Caco-2 (cell line): ENCODE data around the gene SLC9A8. TPM values are rescaled to one million over a fixed set of nuclear protein-coding genes. Genes with fewer than 3 reads are reported as not detected.

Experiments
- BruUV-seq: library from RNA; stranded (reverse); fragments of 400-500 nt; replicated peaks from 2 replicates; lab custom pipeline; 2021; lab: Mats Ljungman, UMichigan
- CTCF ChIA-PET: fragments of 300-600 bp; sonication (Branson Sonifier 250); formaldehyde crosslinking; loops from one replicate; lab custom pipeline; 2022; ENCODE audit warnings: antibody characterized with exemption; lab: Charles Lee
- POLR2A ChIA-PET: fragments of 300-600 bp; sonication (Branson Sonifier 250); formaldehyde crosslinking; loops from one replicate; lab custom pipeline; 2022; ENCODE audit warnings: antibody characterized with exemption; lab: Charles Lee
- DNase-seq, 2 experiments: peaks; one replicate each; pipeline versions ENCODE4 v3.0.0 to v3.0.0-alpha.2; 2020 to 2022
- H3K27me3 ChIP-seq: replicated peaks from 2 replicates; pipeline ENCODE4 v1.6.0; 2011; ENCODE audit warnings: low read length; ENCODE audit not compliant: control insufficient read depth, insufficient read depth
- H3K36me3 ChIP-seq: 2 replicates; pipeline ENCODE4 v1.5.1; 2011; ENCODE audit warnings: low read length; ENCODE audit not compliant: control insufficient read depth, insufficient read depth
- H3K4me1 ChIP-seq: fragments of 250-450 bp; sonication (Bioruptor Pico); 2 replicates; pipeline ENCODE4 v1.5.1; 2020; ENCODE audit warnings: mild to moderate bottlenecking
- H3K4me3 ChIP-seq: 2 replicates; pipeline ENCODE4 v1.5.1; 2011; ENCODE audit warnings: low read depth, mild to moderate bottlenecking, control low read depth, low read length
- H3K9me3 ChIP-seq: fragments of 250-450 bp; sonication (Bioruptor Pico); 2 replicates; pipeline ENCODE4 v1.5.1; 2020; ENCODE audit warnings: mild to moderate bottlenecking, moderate library complexity
- H3K27ac Mint-ChIP-seq: one replicate; pipeline ENCODE4 v1.8.0; 2022; ENCODE audit warnings: mixed read lengths; ENCODE audit not compliant: unreplicated experiment
- H3K27me3 Mint-ChIP-seq: one replicate; pipeline ENCODE4 v1.8.0; 2022; ENCODE audit warnings: mixed read lengths; ENCODE audit not compliant: insufficient read depth, unreplicated experiment
- H3K36me3 Mint-ChIP-seq: one replicate; pipeline ENCODE4 v1.8.0; 2022; ENCODE audit warnings: mild to moderate bottlenecking, mixed read lengths; ENCODE audit not compliant: insufficient read depth, unreplicated experiment
- H3K4me1 Mint-ChIP-seq: one replicate; pipeline ENCODE4 v1.8.0; 2022; ENCODE audit warnings: low read depth, mixed read lengths; ENCODE audit not compliant: unreplicated experiment
- H3K4me3 Mint-ChIP-seq: one replicate; pipeline ENCODE4 v1.8.0; 2022; ENCODE audit warnings: mild to moderate bottlenecking, moderate library complexity, mixed read lengths; ENCODE audit not compliant: unreplicated experiment
- H3K9me3 Mint-ChIP-seq: one replicate; pipeline ENCODE4 v1.8.0; 2022; ENCODE audit warnings: mixed read lengths; ENCODE audit not compliant: unreplicated experiment
- intact Hi-C: fragments of 100-400 bp; cut with micrococcal nuclease; formaldehyde crosslinking; loops from one replicate; pipeline ENCODE4 v1.10.0; 2022; ENCODE audit not compliant: unreplicated experiment
- total RNA-seq: library from RNA; stranded (reverse); gene quantifications from 2 replicates; pipeline ENCODE4 v1.2.3, GENCODE V29; 2022
- TF ChIP-seq, protein P1 (sequence below), 2 experiments: fragments of 200-600 bp in 1 of 2; IDR thresholded peaks; 1 replicate in 1 of 2; 2 replicates in 1 of 2; pipeline versions ENCODE4 v1.5.1 to v1.8.0; 2011 to 2022; ENCODE audit warnings: antibody characterized with exemption in 1 of 2, control low read depth in 1 of 2, inconsistent platforms in 1 of 2, low read depth in 1 of 2, low read length in 1 of 2, mild to moderate bottlenecking in 1 of 2, moderate library complexity in 1 of 2; ENCODE audit not compliant: insufficient read depth in 1 of 2, severe bottlenecking in 1 of 2, unreplicated experiment in 1 of 2

Gene SLC9A8
- total RNA-seq, 1 experiment from 2014 or later = 21.4 TPM

DNA sequence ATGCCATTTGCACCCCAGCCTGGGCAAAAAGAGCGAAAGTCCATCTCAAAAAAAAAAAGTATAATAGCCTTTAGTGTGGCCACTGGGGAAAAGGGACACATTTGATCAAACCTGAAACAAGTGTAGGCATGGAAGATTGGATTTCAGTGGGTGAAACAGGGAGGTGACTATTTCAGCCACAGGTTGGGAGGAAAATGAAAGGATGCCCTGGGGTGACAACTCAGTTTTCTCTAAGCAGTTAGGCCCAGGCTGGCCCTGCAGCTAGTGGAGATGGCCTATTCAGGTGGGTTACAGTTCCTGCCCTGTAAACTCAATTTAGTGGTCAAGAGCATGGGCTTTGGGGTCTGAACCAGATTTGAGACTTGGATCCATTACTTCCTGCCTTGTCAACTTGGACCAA, 66.3 kb downstream of the SLC9A8 start:
- Mint-ChIP-seq H3K4me3 (no peak overlapping the region), H3K36me3 (peaks cover 10% of the 10 kb centered on the region), H3K27ac (no peak overlapping the region), H3K27me3 (no peaks in the 10 kb centered on the region), H3K4me1 (peaks cover 7% of the 10 kb centered on the region), H3K9me3 (no peaks in the 10 kb centered on the region)
- ChIA-PET POLR2A (no interaction called here), CTCF (interaction anchor here (1.3 kb wide), 1 partner anchor 192 kb away, joined by 3 read pairs; no protein-coding TSS in a partner anchor)
- Histone ChIP-seq H3K27me3 (no peaks in the 10 kb centered on the region), H3K9me3 (no peaks in the 10 kb centered on the region), H3K36me3 (peaks cover 4% of the 10 kb centered on the region), H3K4me1 (no peaks in the 10 kb centered on the region), H3K4me3 (no peak overlapping the region)
- DNase-seq = no peak
- intact Hi-C loops = no loop called here
- TF ChIP-seq, protein P1, sequence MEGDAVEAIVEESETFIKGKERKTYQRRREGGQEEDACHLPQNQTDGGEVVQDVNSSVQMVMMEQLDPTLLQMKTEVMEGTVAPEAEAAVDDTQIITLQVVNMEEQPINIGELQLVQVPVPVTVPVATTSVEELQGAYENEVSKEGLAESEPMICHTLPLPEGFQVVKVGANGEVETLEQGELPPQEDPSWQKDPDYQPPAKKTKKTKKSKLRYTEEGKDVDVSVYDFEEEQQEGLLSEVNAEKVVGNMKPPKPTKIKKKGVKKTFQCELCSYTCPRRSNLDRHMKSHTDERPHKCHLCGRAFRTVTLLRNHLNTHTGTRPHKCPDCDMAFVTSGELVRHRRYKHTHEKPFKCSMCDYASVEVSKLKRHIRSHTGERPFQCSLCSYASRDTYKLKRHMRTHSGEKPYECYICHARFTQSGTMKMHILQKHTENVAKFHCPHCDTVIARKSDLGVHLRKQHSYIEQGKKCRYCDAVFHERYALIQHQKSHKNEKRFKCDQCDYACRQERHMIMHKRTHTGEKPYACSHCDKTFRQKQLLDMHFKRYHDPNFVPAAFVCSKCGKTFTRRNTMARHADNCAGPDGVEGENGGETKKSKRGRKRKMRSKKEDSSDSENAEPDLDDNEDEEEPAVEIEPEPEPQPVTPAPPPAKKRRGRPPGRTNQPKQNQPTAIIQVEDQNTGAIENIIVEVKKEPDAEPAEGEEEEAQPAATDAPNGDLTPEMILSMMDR (IDR thresholded peaks at IDR 0.05; ENCODE audit: insufficient read depth in 1 of 2, low read depth in 1 of 2, low read length in 1 of 2, severe bottlenecking in 1 of 2, unreplicated experiment in 1 of 2) = no peak
- BruUV-seq = TSS peak; percentile 13

GRCh38 chr20:49880177-49880576, 67.5 kb downstream of the SLC9A8 start:
- peak in 1 of 2 experiments; percentile 36 for DNase-seq
- TF ChIP-seq, protein P1 (IDR thresholded peaks at IDR 0.05; ENCODE audit: insufficient read depth in 1 of 2, low read depth in 1 of 2, low read length in 1 of 2, severe bottlenecking in 1 of 2, unreplicated experiment in 1 of 2) = no peak
- Mint-ChIP-seq H3K27me3 (no peaks in the 10 kb centered on the region), H3K4me3 (no peak overlapping the region), H3K4me1 (no peaks in the 10 kb centered on the region), H3K36me3 (peaks cover 10% of the 10 kb centered on the region), H3K27ac (no peak overlapping the region), H3K9me3 (no peaks in the 10 kb centered on the region)
- ChIA-PET POLR2A (interaction anchor here (0.6 kb wide), 1 partner anchor 28 kb away, joined by 4 read pairs; no protein-coding TSS in a partner anchor), CTCF (interaction anchor here (0.6 kb wide), 2 partner anchors 20 to 22 kb away, joined by 3 to 8 read pairs; no protein-coding TSS in a partner anchor)
- intact Hi-C loops = no loop called here
- Histone ChIP-seq H3K36me3 (peaks cover 4% of the 10 kb centered on the region), H3K27me3 (no peaks in the 10 kb centered on the region), H3K9me3 (no peaks in the 10 kb centered on the region), H3K4me3 (no peak overlapping the region), H3K4me1 (no peaks in the 10 kb centered on the region)
- no TSS peak for BruUV-seq

GRCh38 chr20:49880724-49881445, 68.3 kb downstream of the SLC9A8 start:
- DNase-seq = peak in 1 of 2 experiments; percentile 35
- Mint-ChIP-seq H3K36me3 (peaks cover 7% of the 10 kb centered on the region), H3K27me3 (no peaks in the 10 kb centered on the region), H3K9me3 (no peaks in the 10 kb centered on the region), H3K4me1 (no peaks in the 10 kb centered on the region), H3K27ac (no peak overlapping the region), H3K4me3 (no peak overlapping the region)
- no peaks in the 10 kb centered on the region for H3K27me3 ChIP-seq
- no peak overlapping the region for H3K4me3 ChIP-seq
- no TSS peak for BruUV-seq
- H3K9me3 ChIP-seq = no peaks in the 10 kb centered on the region
- ChIA-PET POLR2A (interaction anchor here (0.6 kb wide), 1 partner anchor 27 kb away, joined by 4 read pairs; no protein-coding TSS in a partner anchor), CTCF (no interaction called here)
- peaks cover 4% of the 10 kb centered on the region for H3K36me3 ChIP-seq
- no peaks in the 10 kb centered on the region for H3K4me1 ChIP-seq
- TF ChIP-seq, protein P1 (IDR thresholded peaks at IDR 0.05; ENCODE audit: insufficient read depth in 1 of 2, low read depth in 1 of 2, low read length in 1 of 2, severe bottlenecking in 1 of 2, unreplicated experiment in 1 of 2) = no peak
- intact Hi-C loops = no loop called here
